Sigmoid colon (tissue), 3 donors: ENCODE results near the gene LSM14B.
"Not testable (repeated sequence)": the region's sequence is repeated elsewhere in the genome, so short reads cannot be mapped to it uniquely, and the experiment has no call there.

Experiments
- POLR2A ChIP-seq, 2 donors: fragments of 450-650 bp; IDR thresholded peaks; one replicate each; pipeline ENCODE4 v1.6.1; 2016; ENCODE audit warnings: antibody characterized with exemption in 2 of 2, mild to moderate bottlenecking in 2 of 2, moderate library complexity in 2 of 2
- TF ChIP-seq, protein P1 (sequence below), 4 experiments: fragments of 450-650 bp in 3 of 4; fragments of 200-600 bp in 1 of 4; IDR thresholded peaks; one replicate each; pipeline ENCODE4 v1.5.1; 2016 to 2019; ENCODE audit warnings: antibody characterized with exemption in 4 of 4, mild to moderate bottlenecking in 3 of 4, moderate library complexity in 2 of 4

DNA sequence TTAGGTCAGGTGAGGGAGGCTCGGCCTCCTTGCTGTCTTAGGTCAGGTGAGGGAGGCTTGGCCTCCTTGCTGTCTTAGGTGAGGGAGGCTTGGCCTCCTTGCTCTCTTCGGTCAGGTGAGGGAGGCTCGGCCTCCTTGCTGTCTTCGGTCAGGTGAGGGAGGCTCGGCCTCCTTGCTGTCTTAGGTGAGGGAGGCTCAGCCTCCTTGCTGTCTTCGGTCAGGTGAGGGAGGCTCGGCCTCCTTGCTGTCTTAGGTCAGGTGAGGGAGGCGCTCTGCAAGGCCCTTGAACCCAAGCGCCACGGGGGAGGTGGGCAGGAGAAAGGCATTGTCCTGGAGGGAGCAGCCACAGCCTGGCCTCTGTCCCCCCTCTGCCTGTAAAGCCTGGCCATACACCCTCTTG is 26.1 kb downstream of the LSM14B start:
- TF ChIP-seq, protein P1, sequence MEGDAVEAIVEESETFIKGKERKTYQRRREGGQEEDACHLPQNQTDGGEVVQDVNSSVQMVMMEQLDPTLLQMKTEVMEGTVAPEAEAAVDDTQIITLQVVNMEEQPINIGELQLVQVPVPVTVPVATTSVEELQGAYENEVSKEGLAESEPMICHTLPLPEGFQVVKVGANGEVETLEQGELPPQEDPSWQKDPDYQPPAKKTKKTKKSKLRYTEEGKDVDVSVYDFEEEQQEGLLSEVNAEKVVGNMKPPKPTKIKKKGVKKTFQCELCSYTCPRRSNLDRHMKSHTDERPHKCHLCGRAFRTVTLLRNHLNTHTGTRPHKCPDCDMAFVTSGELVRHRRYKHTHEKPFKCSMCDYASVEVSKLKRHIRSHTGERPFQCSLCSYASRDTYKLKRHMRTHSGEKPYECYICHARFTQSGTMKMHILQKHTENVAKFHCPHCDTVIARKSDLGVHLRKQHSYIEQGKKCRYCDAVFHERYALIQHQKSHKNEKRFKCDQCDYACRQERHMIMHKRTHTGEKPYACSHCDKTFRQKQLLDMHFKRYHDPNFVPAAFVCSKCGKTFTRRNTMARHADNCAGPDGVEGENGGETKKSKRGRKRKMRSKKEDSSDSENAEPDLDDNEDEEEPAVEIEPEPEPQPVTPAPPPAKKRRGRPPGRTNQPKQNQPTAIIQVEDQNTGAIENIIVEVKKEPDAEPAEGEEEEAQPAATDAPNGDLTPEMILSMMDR (IDR thresholded peaks at IDR 0.05) = not testable (repeated sequence)
- not testable (repeated sequence) for TF ChIP-seq POLR2A (IDR thresholded peaks at IDR 0.05)
